WERI-Rb-1 (cell line): ENCODE results near the gene SLC47A1.

ENCODE experiments used
- DNase-seq: peaks from one replicate; pipeline ENCODE4 v3.0.0-alpha.2; 2020
- H3K27ac ChIP-seq: fragments of 250-450 bp; sonication (Bioruptor Pico); 2 replicates; pipeline ENCODE4 v1.5.1; 2020; ENCODE audit warnings: mild to moderate bottlenecking, moderate library complexity
- H3K27me3 ChIP-seq: fragments of 250-450 bp; sonication (Bioruptor Pico); 2 replicates; pipeline ENCODE4 v1.5.1; 2021; ENCODE audit warnings: mild to moderate bottlenecking, low read depth, moderate library complexity; ENCODE audit not compliant: insufficient read depth, severe bottlenecking
- H3K36me3 ChIP-seq: fragments of 250-450 bp; sonication (Bioruptor Pico); 2 replicates; pipeline ENCODE4 v1.5.1; 2020; ENCODE audit warnings: mild to moderate bottlenecking, moderate library complexity
- H3K4me3 ChIP-seq: 2 replicates; pipeline ENCODE4 v1.5.1; 2011; ENCODE audit warnings: low read depth, mild to moderate bottlenecking, control low read depth, low read length
- H3K9me3 ChIP-seq: fragments of 250-450 bp; sonication (Bioruptor Pico); 2 replicates; pipeline ENCODE4 v1.5.1; 2021; ENCODE audit warnings: mild to moderate bottlenecking, moderate library complexity; ENCODE audit not compliant: severe bottlenecking
- CTCF ChIP-seq: IDR thresholded peaks from 2 replicates; pipeline ENCODE4 v1.5.1; 2011; ENCODE audit warnings: low read depth, mild to moderate bottlenecking, control low read depth, inconsistent platforms, low read length

SLC47A1 gene

GRCh38 chr17:19537111-19537510, 3.5 kb downstream of the SLC47A1 start:
- DNase-seq, result no peak

GRCh38 chr17:19538095-19539039, 4.7 kb downstream of the SLC47A1 start:
- no peak overlapping the region for H3K4me3 ChIP-seq
- no peaks in the 10 kb centered on the region for H3K27me3 ChIP-seq
- no peaks in the 10 kb centered on the region for H3K36me3 ChIP-seq
- DNase-seq, result no peak
- H3K9me3 ChIP-seq, result no peaks in the 10 kb centered on the region
- no peak for TF ChIP-seq CTCF
- no peak overlapping the region for H3K27ac ChIP-seq

More at GRCh38 chr17:19537111-19537510, 3.5 kb downstream of the SLC47A1 start:
- H3K36me3 ChIP-seq, result no peaks in the 10 kb centered on the region
- no peak overlapping the region for H3K27ac ChIP-seq
- no peaks in the 10 kb centered on the region for H3K27me3 ChIP-seq
- no peak for TF ChIP-seq CTCF
- H3K4me3 ChIP-seq, result no peak overlapping the region
- no peaks in the 10 kb centered on the region for H3K9me3 ChIP-seq

GRCh38 chr17:19539040-19539399, 5.4 kb downstream of the SLC47A1 start:
- no peaks in the 10 kb centered on the region for H3K9me3 ChIP-seq
- H3K27ac ChIP-seq, result no peak overlapping the region
- no peak for DNase-seq
- H3K4me3 ChIP-seq, result no peak overlapping the region
- H3K27me3 ChIP-seq, result no peaks in the 10 kb centered on the region
- H3K36me3 ChIP-seq, result no peaks in the 10 kb centered on the region
- TF ChIP-seq CTCF, result no peak

- no peaks in the 10 kb centered on the region for H3K36me3 ChIP-seq
- H3K27me3 ChIP-seq, result no peaks in the 10 kb centered on the region
- H3K9me3 ChIP-seq, result no peaks in the 10 kb centered on the region
- H3K4me3 ChIP-seq, result no peak overlapping the region
- TF ChIP-seq CTCF, result no peak
- DNase-seq, result no peak
- no peak overlapping the region for H3K27ac ChIP-seq
Observed at GRCh38 chr17:19539841-19540311, 6.2 kb downstream of the SLC47A1 start.

- no peak overlapping the region for H3K4me3 ChIP-seq
- no peak for TF ChIP-seq CTCF
- no peaks in the 10 kb centered on the region for H3K36me3 ChIP-seq
- no peak for DNase-seq
- no peaks in the 10 kb centered on the region for H3K27me3 ChIP-seq
- no peak overlapping the region for H3K27ac ChIP-seq
- no peaks in the 10 kb centered on the region for H3K9me3 ChIP-seq
Observed at GRCh38 chr17:19540706-19541370, 7.2 kb downstream of the SLC47A1 start.
